HEK293 (cell line): ENCODE measurements around the gene BOLL.

Experiments
- CTCF ChIA-PET: fragments of 350-600 bp; formaldehyde crosslinking; extraction: SDS; loops from one replicate; lab custom pipeline; 2021; ENCODE audit warnings: antibody characterized with exemption; lab: Yijun Ruan, JAX
- POLR2A ChIA-PET: fragments of 300-600 bp; formaldehyde crosslinking; extraction: SDS; loops from one replicate; lab custom pipeline; 2020; ENCODE audit warnings: antibody characterized with exemption, inconsistent platforms; lab: Yijun Ruan, JAX
- H3K27ac ChIP-seq: fragments of 200-500 bp; sonication (Bioruptor generic); 2 replicates; pipeline ENCODE4 v1.5.1; 2014; ENCODE audit warnings: low read depth, low read length, control low read depth, inconsistent platforms; ENCODE audit errors: extremely low read depth
- H3K36me3 ChIP-seq, 2 experiments: fragments of 200-500 bp in 1 of 2; sonication (Bioruptor generic) in 1 of 2; 1 replicate in 1 of 2; 2 replicates in 1 of 2; pipeline ENCODE4 v1.5.1; 2014 to 2017; ENCODE audit warnings: inconsistent platforms in 2 of 2, low read length in 2 of 2; ENCODE audit not compliant: control insufficient read depth in 2 of 2, insufficient read depth in 1 of 2
- H3K4me1 ChIP-seq: fragments of 200-500 bp; sonication (Bioruptor generic); 2 replicates; pipeline ENCODE4 v1.5.1; 2014; ENCODE audit warnings: mild to moderate bottlenecking, low read length, inconsistent platforms; ENCODE audit not compliant: control insufficient read depth, insufficient read depth
- H3K4me3 ChIP-seq: 2 replicates; pipeline ENCODE4 v1.5.1; 2011; ENCODE audit warnings: low read depth, mild to moderate bottlenecking, control low read depth, low read length, moderate library complexity
- H3K9me3 ChIP-seq: fragments of 200-500 bp; sonication (Bioruptor generic); 2 replicates; pipeline ENCODE4 v1.5.1; 2014; ENCODE audit warnings: low read depth, low read length, inconsistent platforms; ENCODE audit not compliant: control insufficient read depth, insufficient read depth
- ATF2 ChIP-seq: fragments of 450-650 bp; formaldehyde crosslinking; IDR thresholded peaks from 2 replicates; pipeline ENCODE4 v1.5.1; 2016; ENCODE audit warnings: missing biosample characterization, missing genetic modification characterization, low read depth
- KLF17 ChIP-seq: fragments of 450-650 bp; formaldehyde crosslinking; IDR thresholded peaks from 2 replicates; pipeline ENCODE4 v1.5.1; 2016; ENCODE audit warnings: missing biosample characterization, missing genetic modification characterization
- MEIS1 ChIP-seq: sonication (generic); formaldehyde crosslinking; IDR thresholded peaks from 2 replicates; pipeline ENCODE4 v1.8.1; 2022; ENCODE audit warnings: missing genetic modification reagents, mild to moderate bottlenecking, borderline replicate concordance
- PRDM2 ChIP-seq: fragments of 450-650 bp; formaldehyde crosslinking; IDR thresholded peaks from 2 replicates; pipeline ENCODE4 v1.5.1; 2016; ENCODE audit warnings: missing biosample characterization, missing genetic modification characterization, borderline replicate concordance
- TCF7L2 ChIP-seq: IDR thresholded peaks from 2 replicates; pipeline ENCODE4 v1.6.1; 2011; ENCODE audit warnings: low read depth, mild to moderate bottlenecking, inconsistent platforms, low read length, moderate library complexity, borderline replicate concordance
- ZNF114 ChIP-seq: fragments of 450-650 bp; formaldehyde crosslinking; IDR thresholded peaks from 2 replicates; pipeline ENCODE4 v1.5.0; 2017; ENCODE audit warnings: missing biosample characterization, missing genetic modification characterization
- ZNF221 ChIP-seq: fragments of 450-650 bp; formaldehyde crosslinking; IDR thresholded peaks from 2 replicates; pipeline ENCODE4 v1.5.1; 2017; ENCODE audit warnings: missing biosample characterization, missing genetic modification characterization, borderline replicate concordance
- ZNF362 ChIP-seq: fragments of 450-650 bp; formaldehyde crosslinking; IDR thresholded peaks from 2 replicates; pipeline ENCODE4 v1.5.1; 2016; ENCODE audit warnings: missing biosample characterization, missing genetic modification characterization
- ZNF366 ChIP-seq: fragments of 450-650 bp; formaldehyde crosslinking; conservative IDR thresholded peaks from 2 replicates; pipeline ENCODE4 v1.5.1; 2016; ENCODE audit warnings: missing biosample characterization, missing genetic modification characterization
- ZNF394 ChIP-seq: fragments of 450-650 bp; formaldehyde crosslinking; IDR thresholded peaks from 2 replicates; pipeline ENCODE4 v1.5.1; 2016; ENCODE audit warnings: missing biosample characterization, missing genetic modification characterization, mild to moderate bottlenecking, moderate library complexity, borderline replicate concordance
- ZNF561 ChIP-seq: fragments of 450-650 bp; IDR thresholded peaks from 2 replicates; pipeline ENCODE4 v1.5.1; 2018; ENCODE audit warnings: missing biosample characterization, missing genetic modification characterization, borderline replicate concordance
- ZNF571 ChIP-seq: fragments of 450-650 bp; formaldehyde crosslinking; IDR thresholded peaks from 2 replicates; pipeline ENCODE4 v1.5.0; 2017; ENCODE audit warnings: missing biosample characterization, missing genetic modification characterization
- ZNF610 ChIP-seq: fragments of 450-650 bp; formaldehyde crosslinking; IDR thresholded peaks from 2 replicates; pipeline ENCODE4 v1.5.1; 2016; ENCODE audit warnings: missing biosample characterization, missing genetic modification characterization, borderline replicate concordance
- ZNF629 ChIP-seq: fragments of 450-650 bp; formaldehyde crosslinking; IDR thresholded peaks from 2 replicates; pipeline ENCODE4 v1.5.1; 2017; ENCODE audit warnings: missing biosample characterization, missing genetic modification characterization
- ZNF654 ChIP-seq: fragments of 450-650 bp; formaldehyde crosslinking; IDR thresholded peaks from 2 replicates; pipeline ENCODE4 v1.5.1; 2016; ENCODE audit warnings: low read depth, missing biosample characterization, missing genetic modification characterization
- ZNF660 ChIP-seq: fragments of 450-650 bp; IDR thresholded peaks from 2 replicates; pipeline ENCODE4 v1.5.1; 2018; ENCODE audit warnings: missing biosample characterization, mild to moderate bottlenecking, missing genetic modification characterization
- ZNF677 ChIP-seq: fragments of 450-650 bp; IDR thresholded peaks from 2 replicates; pipeline ENCODE4 v1.5.0; 2018; ENCODE audit warnings: missing biosample characterization, mild to moderate bottlenecking, missing genetic modification characterization, moderate library complexity

Gene BOLL

GRCh38 chr2:197795277-197795676 is 10.2 kb upstream of the BOLL start (continued):
- TF ChIP-seq PRDM2 (no peak), ZNF366 (no peak), ZNF629 (tag by site-specific recombination) (no peak), ZNF221 (no peak), MEIS1 (CRISPR knock-in tag) (no peak), ZNF660 (tag by site-specific recombination) (no peak)

- no peak overlapping the region for H3K4me3 ChIP-seq
- H3K4me1 ChIP-seq = no peaks in the 10 kb centered on the region
- no peak overlapping the region for H3K27ac ChIP-seq
- no peaks in the 10 kb centered on the region for H3K9me3 ChIP-seq
- POLR2A ChIA-PET = no interaction called here
- no peaks in the 10 kb centered on the region for H3K36me3 ChIP-seq
- CTCF ChIA-PET = interaction anchor here (1.0 kb wide), 1 partner anchor 14 kb away, joined by 3 read pairs; no protein-coding TSS in a partner anchor
- no peak for TF ChIP-seq KLF17
- TF ChIP-seq ZNF561 = no peak
- no peak for TF ChIP-seq ZNF654 (tag by site-specific recombination)
- TF ChIP-seq ZNF610 (tag by site-specific recombination) = no peak
- TF ChIP-seq ZNF677 (tag by site-specific recombination) = no peak
- TF ChIP-seq TCF7L2 = no peak
- TF ChIP-seq ZNF362 = no peak
- no peak for TF ChIP-seq ZNF394 (tag by site-specific recombination)
- TF ChIP-seq ZNF114 (tag by site-specific recombination) = no peak
- no peak for TF ChIP-seq ZNF571
- no peak for TF ChIP-seq ATF2 (tag by site-specific recombination)
Measured at GRCh38 chr2:197793456-197793855, 8.3 kb upstream of the BOLL start.
